HG03565 (cell line): ENCODE measurements around the gene RBM12.
"Not testable (repeated sequence)": the region's sequence is repeated elsewhere in the genome, so short reads cannot be mapped to it uniquely, and the experiment has no call there.

Source experiments
- ATAC-seq: cut with Tn5 transposase; IDR thresholded peaks from one replicate; pipeline ENCODE4 v1.9.1; 2021; ENCODE audit warnings: mild to moderate bottlenecking, moderate library complexity; ENCODE audit not compliant: unreplicated experiment

Gene RBM12, protein sequence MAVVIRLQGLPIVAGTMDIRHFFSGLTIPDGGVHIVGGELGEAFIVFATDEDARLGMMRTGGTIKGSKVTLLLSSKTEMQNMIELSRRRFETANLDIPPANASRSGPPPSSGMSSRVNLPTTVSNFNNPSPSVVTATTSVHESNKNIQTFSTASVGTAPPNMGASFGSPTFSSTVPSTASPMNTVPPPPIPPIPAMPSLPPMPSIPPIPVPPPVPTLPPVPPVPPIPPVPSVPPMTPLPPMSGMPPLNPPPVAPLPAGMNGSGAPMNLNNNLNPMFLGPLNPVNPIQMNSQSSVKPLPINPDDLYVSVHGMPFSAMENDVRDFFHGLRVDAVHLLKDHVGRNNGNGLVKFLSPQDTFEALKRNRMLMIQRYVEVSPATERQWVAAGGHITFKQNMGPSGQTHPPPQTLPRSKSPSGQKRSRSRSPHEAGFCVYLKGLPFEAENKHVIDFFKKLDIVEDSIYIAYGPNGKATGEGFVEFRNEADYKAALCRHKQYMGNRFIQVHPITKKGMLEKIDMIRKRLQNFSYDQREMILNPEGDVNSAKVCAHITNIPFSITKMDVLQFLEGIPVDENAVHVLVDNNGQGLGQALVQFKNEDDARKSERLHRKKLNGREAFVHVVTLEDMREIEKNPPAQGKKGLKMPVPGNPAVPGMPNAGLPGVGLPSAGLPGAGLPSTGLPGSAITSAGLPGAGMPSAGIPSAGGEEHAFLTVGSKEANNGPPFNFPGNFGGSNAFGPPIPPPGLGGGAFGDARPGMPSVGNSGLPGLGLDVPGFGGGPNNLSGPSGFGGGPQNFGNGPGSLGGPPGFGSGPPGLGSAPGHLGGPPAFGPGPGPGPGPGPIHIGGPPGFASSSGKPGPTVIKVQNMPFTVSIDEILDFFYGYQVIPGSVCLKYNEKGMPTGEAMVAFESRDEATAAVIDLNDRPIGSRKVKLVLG

DNA sequence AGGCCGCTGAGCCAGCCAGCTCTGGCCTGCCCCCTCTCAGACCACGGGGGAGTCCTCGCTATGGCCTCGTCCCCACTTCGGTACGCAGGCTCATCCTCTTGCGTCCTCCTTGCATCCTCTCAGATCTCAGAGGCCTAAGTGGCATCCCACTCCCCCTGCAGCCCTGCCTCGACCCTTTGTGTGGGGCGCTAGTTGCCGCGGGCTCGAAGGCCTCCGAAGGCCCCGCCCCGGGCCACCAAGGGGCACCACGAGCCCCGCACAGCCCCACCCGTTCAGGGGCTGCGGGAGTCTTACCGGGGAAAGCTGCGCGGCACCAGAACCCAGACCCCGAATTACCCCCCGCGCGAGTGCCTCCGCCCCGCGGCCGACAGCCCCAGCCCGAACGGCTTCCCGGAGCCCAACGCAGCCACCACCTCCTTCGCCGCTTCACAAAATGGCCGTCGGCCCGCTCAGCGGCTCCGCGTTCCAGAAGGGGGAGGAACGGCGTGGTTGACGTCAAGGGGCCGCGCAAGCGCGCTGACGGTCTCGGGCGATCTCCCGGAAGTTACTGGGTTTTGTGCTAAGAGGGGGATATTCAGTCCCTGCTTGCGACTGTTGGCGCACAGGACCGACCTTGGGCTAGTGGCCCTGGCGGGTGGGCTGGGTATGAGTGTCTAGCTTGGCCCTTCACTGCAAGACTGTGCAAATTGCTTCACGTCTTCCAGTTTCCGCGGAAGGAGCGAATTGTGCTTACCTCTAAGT, at the start of gene RBM12, which contains the start of gene CPNE1:
TSS of gene RBM12 (minus strand) at position 435 of the 741 bp plus-strand sequence. CDS start 9,578 bp downstream, outside the sequence.
TSS of gene CPNE1 (minus strand) at position 435 of the 741 bp plus-strand sequence. CDS start 31,977 bp downstream, outside the sequence.
- peak; percentile 64 for ATAC-seq

DNA sequence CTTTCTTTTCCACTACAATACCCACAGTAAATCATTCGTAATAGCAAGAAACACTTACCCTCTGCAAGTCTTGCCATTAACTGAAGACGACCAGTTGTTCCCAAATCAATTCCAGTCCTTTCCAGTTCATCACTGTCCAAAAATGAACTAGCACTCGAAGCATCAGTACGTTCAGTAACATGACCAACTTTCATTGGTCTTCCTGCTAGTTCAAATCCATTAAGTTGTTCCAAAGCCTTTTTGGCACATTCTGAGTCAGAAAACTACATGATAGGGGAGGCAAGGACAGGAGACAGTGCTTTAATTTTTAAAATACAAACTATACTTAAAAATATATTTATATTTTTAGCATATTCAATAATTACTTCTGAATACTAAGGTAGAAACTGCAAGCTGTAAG, 49.4 kb upstream of the RBM12 start:
- no peak for ATAC-seq

GRCh38 chr20:35713120-35713519, 48.4 kb upstream of the RBM12 start:
- ATAC-seq: not testable (repeated sequence)

DNA sequence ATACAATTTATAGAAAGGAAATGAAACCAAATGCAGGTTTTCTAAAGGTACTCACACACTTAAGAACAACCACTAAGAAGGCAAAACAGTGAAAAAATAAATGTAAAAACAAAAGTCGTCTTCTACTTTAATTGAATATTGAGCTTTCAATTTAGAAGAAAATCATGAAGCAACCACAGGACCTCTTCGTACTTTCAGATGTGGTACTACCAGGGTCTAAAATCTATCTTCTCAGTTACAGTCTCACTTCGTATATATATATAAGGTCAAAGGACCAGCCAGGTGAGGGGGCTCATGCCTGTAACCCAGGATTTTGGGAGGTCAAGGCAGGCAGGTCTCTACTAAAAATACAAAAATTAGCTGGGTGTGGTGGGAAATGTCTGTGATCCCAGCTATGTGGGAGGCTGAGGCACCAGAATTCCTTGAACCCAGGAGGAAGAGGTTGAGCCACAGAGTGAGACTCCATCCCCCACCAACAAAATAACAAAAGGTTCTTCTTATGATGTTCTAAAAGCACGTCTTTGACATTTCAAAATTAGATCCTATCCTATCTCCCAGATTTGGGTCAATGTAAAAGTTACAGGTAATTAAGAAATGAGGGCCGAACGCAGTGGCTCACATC, 47.0 kb upstream of the RBM12 start:
- ATAC-seq: no peak

- no peak for ATAC-seq
These were observed 46.3 kb upstream of the RBM12 start for GRCh38 chr20:35710884-35711587.

- no peak for ATAC-seq
These were observed 45.3 kb upstream of the RBM12 start for GRCh38 chr20:35710039-35710438.

DNA sequence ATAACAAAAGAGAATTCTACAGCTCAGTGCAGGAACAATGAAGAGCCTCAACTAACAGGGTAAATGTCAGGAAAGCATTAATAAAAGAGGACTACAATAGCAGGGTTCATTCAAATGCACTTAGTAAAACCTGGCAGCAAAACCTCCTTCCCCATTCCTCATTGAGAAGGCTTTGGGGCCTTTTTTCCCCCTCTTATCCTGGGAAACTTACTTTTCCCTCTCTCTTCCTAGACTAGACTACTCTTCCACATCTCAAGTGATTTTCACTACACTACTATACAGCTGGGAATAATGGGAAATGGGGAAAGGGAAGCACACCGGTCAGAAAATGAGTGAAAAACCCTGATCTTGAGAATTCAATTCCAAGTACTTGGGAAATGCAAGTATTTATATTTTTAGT, 44.6 kb upstream of the RBM12 start:
- no peak for ATAC-seq

DNA sequence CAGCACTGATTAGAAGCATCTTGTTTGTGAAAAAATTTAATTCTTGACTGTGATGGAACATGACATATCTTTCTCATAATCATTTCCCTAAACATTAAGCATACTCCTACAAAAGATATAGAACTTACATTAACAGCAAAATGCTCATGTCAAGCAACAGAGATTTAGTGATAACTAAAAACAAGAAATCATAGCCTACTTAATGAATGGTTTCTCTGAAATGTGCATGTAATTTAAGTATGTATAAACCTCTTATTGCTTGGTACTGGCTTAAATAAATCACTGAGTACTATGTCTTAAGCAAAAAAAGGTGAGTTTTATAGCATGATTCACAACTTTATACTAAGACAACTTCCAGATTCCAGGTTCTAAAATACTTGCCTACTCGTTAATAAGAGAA, 43.8 kb upstream of the RBM12 start:
- no peak for ATAC-seq

DNA sequence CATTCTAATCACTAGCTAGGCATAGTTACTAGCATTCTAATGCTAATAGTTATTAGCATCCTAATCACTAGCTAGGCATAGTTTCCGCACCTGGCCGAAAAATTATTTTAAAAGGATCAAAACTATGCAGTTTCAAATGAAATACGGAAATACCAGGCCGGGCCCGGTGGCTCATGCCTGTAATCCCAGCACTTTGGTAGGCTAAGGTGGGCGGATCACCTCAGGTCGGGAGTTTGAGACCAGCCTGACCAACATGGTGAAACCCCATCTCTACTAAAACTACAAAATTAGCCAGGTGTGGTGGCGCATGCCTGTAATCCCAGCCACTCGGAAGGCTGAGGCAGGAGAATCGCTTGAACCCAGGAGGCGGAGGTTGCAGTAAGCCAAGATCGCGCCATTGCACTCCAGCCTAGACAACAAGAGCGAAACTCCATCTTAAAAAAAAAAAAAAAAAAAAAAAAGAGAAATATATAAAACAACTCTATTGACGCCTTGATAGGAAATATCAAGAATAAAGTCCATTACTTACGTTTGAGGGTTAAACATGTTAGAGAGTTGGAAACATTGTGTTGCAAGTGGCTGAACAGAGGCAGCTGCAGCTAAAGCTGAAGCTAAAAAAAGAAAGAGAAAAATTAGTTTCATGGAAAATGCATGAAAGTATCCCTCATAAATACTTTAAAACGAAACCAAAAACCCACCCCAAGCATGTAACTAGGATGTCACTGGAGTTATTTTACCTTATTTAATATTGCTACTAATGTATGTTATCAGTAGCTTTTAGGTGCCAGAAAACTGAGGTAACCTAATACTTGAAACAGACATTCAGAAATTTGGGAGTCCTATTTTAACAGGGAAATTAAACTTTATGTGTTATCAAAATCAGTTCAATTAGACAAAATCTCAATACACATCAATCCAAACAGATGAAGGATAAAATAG, 42.2 kb upstream of the RBM12 start:
- not testable (repeated sequence) for ATAC-seq

DNA sequence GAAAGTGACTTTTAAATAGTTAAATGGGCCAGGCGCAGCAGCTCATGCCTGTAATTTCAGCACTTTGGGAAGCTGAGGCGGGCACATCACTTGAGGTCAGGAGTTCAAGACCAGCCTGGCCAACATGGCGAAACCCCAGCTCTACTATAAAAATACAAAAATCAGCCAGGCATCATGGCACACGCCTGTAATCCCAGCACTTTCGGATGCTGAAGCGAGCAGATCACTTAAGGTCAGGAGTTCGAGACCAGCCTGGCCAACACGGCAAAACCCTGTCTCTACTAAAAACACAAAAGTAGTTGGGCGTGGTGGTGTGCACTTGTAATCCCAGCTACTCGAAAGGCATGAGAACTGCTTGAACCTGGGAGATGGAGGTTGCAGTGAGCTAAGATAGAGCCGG, 41.2 kb upstream of the RBM12 start:
- not testable (repeated sequence) for ATAC-seq

DNA sequence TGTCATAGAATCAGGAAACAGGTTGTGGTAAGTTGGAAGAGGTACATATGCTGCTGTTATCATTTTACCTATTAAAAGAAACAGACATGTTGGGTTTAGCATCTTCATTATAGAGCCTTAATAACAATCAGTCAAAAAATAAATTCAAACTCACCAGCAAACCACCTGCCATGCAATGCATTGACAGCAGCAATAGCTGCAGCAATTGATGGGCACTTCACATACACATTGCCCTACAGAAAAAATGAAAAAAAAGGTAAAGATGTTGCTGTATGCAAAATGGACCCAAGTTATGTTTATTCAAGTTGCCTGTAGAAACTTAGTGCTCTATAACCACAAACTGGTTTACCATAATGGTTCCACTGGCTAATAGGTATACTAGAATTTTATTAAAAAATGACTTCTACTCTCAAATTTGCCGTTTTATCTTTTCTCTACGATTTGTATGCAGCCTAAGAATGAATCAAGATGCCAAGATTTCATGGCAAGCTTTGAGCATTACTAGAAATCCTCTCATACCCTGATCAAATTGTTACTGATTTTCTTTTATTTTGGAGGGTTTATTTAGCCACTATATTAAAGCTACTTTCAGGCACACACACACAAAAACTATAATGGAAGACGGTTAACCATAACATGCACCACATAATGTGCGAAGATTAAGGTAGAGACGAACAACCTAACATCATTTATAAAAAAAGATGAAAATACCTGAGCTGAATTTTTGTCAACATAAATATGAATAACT, 40.0 kb upstream of the RBM12 start:
- no peak for ATAC-seq

DNA sequence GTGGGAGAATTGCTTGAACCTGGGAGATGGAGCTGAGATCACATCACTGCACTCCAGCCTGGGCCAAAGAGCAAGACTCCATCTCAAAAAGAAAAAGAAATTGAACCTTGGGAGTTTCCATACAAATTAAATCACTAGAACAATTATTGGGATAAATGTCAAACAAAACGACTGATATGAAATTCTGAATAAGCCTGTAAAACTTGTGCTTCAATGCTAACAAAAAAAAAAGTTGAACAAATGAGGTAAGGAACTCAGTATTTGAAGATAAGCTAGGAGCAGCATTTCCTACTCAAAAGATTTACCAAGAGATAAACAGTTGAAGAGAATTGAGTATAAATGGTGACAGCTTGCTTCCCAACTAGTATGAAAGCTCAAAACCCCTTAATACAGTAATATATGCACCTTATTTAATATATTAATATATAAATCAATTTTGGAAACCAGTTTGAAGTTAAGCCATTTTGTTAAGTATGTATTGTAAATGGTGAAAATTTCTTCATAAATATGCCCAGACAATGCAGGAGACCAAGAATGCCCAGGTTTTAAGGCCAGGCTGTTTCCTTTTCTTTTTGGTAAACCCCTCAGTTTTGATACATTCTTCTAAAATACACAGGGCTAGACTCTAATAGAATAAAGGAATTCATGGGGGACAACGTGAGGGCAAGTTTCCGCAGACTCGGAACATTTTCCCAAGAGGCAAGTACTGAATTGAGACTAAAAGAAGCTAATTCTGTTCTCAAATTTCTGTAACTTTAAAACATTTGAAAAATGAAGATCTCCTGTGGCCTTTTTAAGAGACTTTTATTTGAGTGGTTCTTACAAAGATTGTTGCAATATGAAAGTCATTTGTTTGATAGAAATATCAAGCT, 38.4 kb upstream of the RBM12 start:
- ATAC-seq: no peak

DNA sequence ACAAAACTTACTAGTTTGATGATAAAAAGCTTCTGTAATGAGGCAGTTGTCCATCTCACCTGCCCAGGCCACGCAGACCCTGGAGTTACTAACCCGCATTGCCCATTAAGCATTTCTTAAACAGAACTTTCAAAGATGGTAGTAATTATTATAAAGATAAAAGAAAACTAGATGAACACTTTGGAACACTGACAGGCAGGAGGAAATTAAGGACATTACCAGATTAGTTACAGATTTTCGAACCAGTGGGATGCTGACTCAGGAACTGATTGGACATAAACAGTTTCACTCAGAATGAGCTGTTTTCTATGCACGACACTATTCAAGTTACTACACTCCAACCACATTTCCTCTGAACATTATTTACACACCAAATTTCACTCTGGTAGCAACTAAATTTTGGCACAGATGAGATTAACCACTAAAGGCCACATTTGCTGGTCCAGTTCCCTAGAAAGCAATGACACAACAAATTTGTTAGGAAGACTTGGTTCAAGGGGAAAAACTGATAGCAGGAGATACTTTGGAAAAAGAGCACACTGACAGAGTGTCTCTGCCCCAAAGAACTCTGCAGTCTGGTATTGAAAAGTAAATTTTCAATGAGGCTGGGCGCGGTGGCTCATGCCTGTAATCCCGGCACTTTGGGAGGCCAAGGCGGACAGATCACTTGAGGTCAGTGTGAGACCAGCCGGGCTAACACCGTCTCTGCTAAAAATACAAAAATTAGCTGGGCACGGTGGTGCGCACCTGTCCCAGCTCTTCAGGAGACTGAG, 37.5 kb upstream of the RBM12 start:
- ATAC-seq: no peak

DNA sequence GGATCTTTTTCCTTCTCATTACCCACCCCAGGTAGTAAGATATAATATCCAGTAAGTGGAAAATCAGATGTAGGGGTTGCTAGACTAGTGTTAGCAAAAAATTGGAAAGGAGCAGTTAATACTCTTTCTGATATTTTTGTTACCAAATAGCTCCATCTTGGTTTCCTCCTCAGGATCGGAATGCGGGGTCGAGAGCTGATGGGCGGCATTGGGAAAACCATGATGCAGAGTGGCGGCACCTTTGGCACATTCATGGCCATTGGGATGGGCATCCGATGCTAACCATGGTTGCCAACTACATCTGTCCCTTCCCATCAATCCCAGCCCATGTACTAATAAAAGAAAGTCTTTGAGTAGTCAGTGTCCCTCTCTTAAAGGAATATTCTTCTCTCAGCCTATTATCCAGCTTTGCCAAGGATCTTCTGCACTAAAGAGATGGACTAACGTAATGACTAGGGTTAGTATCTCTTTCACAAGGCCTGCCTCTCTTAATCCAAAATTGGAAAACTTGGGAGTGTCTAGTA, 36.0 kb upstream of the RBM12 start:
- no peak for ATAC-seq

- no peak for ATAC-seq
These were observed 35.4 kb upstream of the RBM12 start for GRCh38 chr20:35699957-35700624.
